Neuronal stem cell (in vitro differentiated cells): Measurements from ENCODE around the gene PLEKHA8.
A peak's percentile ranks its signal among the peaks of the same experiment; 100 is the strongest.

ENCODE experiments used
- DNase-seq: peaks from one replicate; pipeline ENCODE4 v3.0.0-alpha.2; 2013; ENCODE audit warnings: low spot score
- H2AFZ ChIP-seq: one replicate; pipeline ENCODE4 v1.6.1; 2013; ENCODE audit warnings: mild to moderate bottlenecking, low read length, inconsistent platforms
- H2AK5ac ChIP-seq: 2 replicates; pipeline ENCODE4 v1.6.1; 2013; ENCODE audit warnings: low read depth, mild to moderate bottlenecking, inconsistent platforms, low read length, moderate library complexity, mixed read lengths
- H2BK120ac ChIP-seq: 2 replicates; pipeline ENCODE4 v1.6.1; 2013; ENCODE audit warnings: low read depth, mild to moderate bottlenecking, inconsistent platforms, low read length, moderate library complexity, mixed read lengths
- H2BK12ac ChIP-seq: one replicate; pipeline ENCODE4 v1.6.1; 2013; ENCODE audit warnings: low read length, inconsistent platforms
- H2BK15ac ChIP-seq: 2 replicates; pipeline ENCODE4 v1.6.1; 2013; ENCODE audit warnings: mild to moderate bottlenecking, low read length, inconsistent platforms, mixed read lengths
- H2BK5ac ChIP-seq: one replicate; pipeline ENCODE4 v1.6.1; 2013; ENCODE audit warnings: inconsistent platforms, mild to moderate bottlenecking, low read length, moderate library complexity
- H3K14ac ChIP-seq: one replicate; pipeline ENCODE4 v1.6.1; 2013; ENCODE audit warnings: low read length, inconsistent platforms
- H3K18ac ChIP-seq: 2 replicates; pipeline ENCODE4 v1.6.1; 2013; ENCODE audit warnings: low read length, inconsistent platforms
- H3K23ac ChIP-seq: 2 replicates; pipeline ENCODE4 v1.6.1; 2013; ENCODE audit warnings: low read depth, mild to moderate bottlenecking, mixed read lengths, low read length, inconsistent platforms; ENCODE audit not compliant: poor library complexity
- H3K27ac ChIP-seq: replicated peaks from 3 replicates; pipeline ENCODE4 v1.5.1; 2013; ENCODE audit warnings: low read length, inconsistent platforms
- H3K27me3 ChIP-seq, 3 experiments: 2 replicates each; pipeline ENCODE4 v1.6.1; 2013; ENCODE audit warnings: low read length in 3 of 3, mild to moderate bottlenecking in 2 of 3, inconsistent platforms in 1 of 3, low read depth in 1 of 3, mixed read lengths in 1 of 3, moderate library complexity in 1 of 3; ENCODE audit not compliant: control insufficient read depth in 3 of 3, insufficient read depth in 3 of 3
- H3K36me3 ChIP-seq, 2 donors: replicated peaks in 1 of 2; 2 replicates each; pipeline ENCODE4 v1.6.1; 2013; ENCODE audit warnings: low read length in 2 of 2; ENCODE audit not compliant: control insufficient read depth in 2 of 2, insufficient read depth in 2 of 2
- H3K4ac ChIP-seq: 2 replicates; pipeline ENCODE4 v1.6.1; 2013; ENCODE audit warnings: inconsistent platforms, mild to moderate bottlenecking, low read length, moderate library complexity
- H3K4me1 ChIP-seq, 2 donors: 1 replicate in 1 of 2; 2 replicates in 1 of 2; pipeline ENCODE4 v1.6.1; 2013; ENCODE audit warnings: low read length in 2 of 2, low read depth in 1 of 2; ENCODE audit not compliant: control insufficient read depth in 2 of 2, insufficient read depth in 1 of 2
- H3K4me2 ChIP-seq: one replicate; pipeline ENCODE4 v1.6.1; 2013; ENCODE audit warnings: mild to moderate bottlenecking, low read length, inconsistent platforms; ENCODE audit not compliant: insufficient read depth, poor library complexity, severe bottlenecking
- H3K4me3 ChIP-seq, 2 donors: 2 replicates each; pipeline ENCODE4 v1.5.1; 2013; ENCODE audit warnings: low read length in 2 of 2, mild to moderate bottlenecking in 2 of 2, inconsistent platforms in 1 of 2, moderate library complexity in 1 of 2
- H3K79me1 ChIP-seq: one replicate; pipeline ENCODE4 v1.6.1; 2013; ENCODE audit warnings: low read depth, mild to moderate bottlenecking, inconsistent platforms, low read length, moderate library complexity
- H3K9ac ChIP-seq: one replicate; pipeline ENCODE4 v1.6.1; 2013; ENCODE audit warnings: mild to moderate bottlenecking, low read depth, low read length, inconsistent platforms; ENCODE audit not compliant: poor library complexity
- H3K9me3 ChIP-seq, 2 donors: replicated peaks in 1 of 2; 2 replicates each; pipeline versions ENCODE3 to v1.6.1; 2013; ENCODE audit warnings: low read length in 2 of 2, mild to moderate bottlenecking in 2 of 2, inconsistent platforms in 1 of 2, low read depth in 1 of 2, mixed read lengths in 1 of 2, moderate library complexity in 1 of 2; ENCODE audit not compliant: control insufficient read depth in 2 of 2, insufficient read depth in 1 of 2
- H4K8ac ChIP-seq: one replicate; pipeline ENCODE4 v1.6.1; 2013; ENCODE audit warnings: low read depth, mild to moderate bottlenecking, inconsistent platforms, low read length, moderate library complexity
- H4K91ac ChIP-seq: one replicate; pipeline ENCODE4 v1.6.1; 2013; ENCODE audit warnings: low read length, low read depth, mild to moderate bottlenecking, inconsistent platforms; ENCODE audit not compliant: poor library complexity
- WGBS, 2 donors: extraction: QIAGEN DNeasy Blood & Tissue Kit; methylation state at CpG; one replicate each; pipeline ENCODE4 v1.1.7; 2013; ENCODE audit warnings: missing lambda C conversion rate in 2 of 2, mixed read lengths in 1 of 2; ENCODE audit not compliant: insufficient read length in 2 of 2, insufficient replicate concordance in 1 of 2; ENCODE audit errors: extremely low coverage in 2 of 2; 5-methylcytosine and 5-hydroxymethylcytosine counted together

PLEKHA8 gene

DNA sequence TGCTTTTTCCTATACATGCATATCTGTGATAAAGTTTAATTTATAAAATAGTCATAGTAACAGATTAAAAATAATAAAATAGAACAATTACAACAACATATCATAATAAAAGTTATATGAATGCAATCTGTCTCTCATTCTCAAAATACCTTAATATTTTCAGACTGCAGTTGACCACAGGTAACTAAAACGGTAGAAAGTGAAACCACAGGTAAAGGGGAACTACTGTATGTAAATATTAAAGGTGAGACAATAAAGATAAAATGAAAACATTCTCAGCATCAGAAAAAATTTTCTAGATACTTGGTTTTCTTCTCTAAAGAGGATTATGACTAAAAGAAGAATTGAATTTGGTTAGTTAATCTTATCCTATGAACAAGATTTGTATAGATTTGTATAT is 7.7 kb upstream of the PLEKHA8 start:
- H3K4me1 ChIP-seq: no peaks in the 10 kb centered on the region
- H3K9me3 ChIP-seq: no peaks in the 10 kb centered on the region
- H2AFZ ChIP-seq: no peak overlapping the region
- H3K9ac ChIP-seq: no peak overlapping the region
- H3K18ac ChIP-seq: no peak overlapping the region
- no peak overlapping the region for H2BK120ac ChIP-seq
- no peak overlapping the region for H3K4me3 ChIP-seq
- no peak overlapping the region for H3K4me2 ChIP-seq
- H3K27ac ChIP-seq: no peak overlapping the region
- H3K14ac ChIP-seq: no peak overlapping the region
- H3K36me3 ChIP-seq: peaks cover 0 to 31% of the 10 kb centered on the region in 2 donors
- H3K23ac ChIP-seq: no peak overlapping the region
- no peak for DNase-seq
- no peak overlapping the region for H2BK5ac ChIP-seq
- no peak overlapping the region for H4K91ac ChIP-seq
- no peak overlapping the region for H4K8ac ChIP-seq
- no peak overlapping the region for H3K4ac ChIP-seq
- H2BK15ac ChIP-seq: no peak overlapping the region
- no CpG with 5 or more reads among the region's 1 CpG for WGBS, 2 donors
- no peak overlapping the region for H2BK12ac ChIP-seq
- no peaks in the 10 kb centered on the region for H3K79me1 ChIP-seq
- H2AK5ac ChIP-seq: no peak overlapping the region
- H3K27me3 ChIP-seq: no peaks in the 10 kb centered on the region

DNA sequence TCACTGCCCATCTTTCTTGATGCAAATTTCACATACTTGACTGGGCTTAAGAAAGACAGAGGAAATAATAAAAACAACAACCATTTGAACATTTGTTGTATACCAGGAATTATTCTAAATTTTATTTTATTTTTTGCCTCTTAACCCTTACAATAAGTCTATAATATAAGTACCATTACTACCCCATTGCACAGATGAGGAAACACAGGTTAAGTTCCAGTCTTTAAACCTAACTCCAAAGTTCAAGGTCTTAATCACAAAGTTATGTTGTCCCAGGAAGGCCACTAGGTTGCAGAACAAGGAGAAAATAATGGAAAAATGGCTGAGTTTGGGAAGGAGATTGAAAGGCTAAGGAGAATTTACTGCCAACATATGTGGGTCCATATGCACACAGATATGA is 5.2 kb upstream of the PLEKHA8 start:
- no peak overlapping the region for H3K4me2 ChIP-seq
- no peak overlapping the region for H2BK15ac ChIP-seq
- H3K27me3 ChIP-seq: no peaks in the 10 kb centered on the region
- no peak for DNase-seq
- H3K18ac ChIP-seq: no peak overlapping the region
- H2AFZ ChIP-seq: no peak overlapping the region
- H3K4me1 ChIP-seq: peaks cover 3 to 4% of the 10 kb centered on the region in 2 donors
- H3K36me3 ChIP-seq: peaks cover 0 to 15% of the 10 kb centered on the region in 2 donors
- H3K79me1 ChIP-seq: no peaks in the 10 kb centered on the region
- no peaks in the 10 kb centered on the region for H3K9me3 ChIP-seq
- no peak overlapping the region for H2BK12ac ChIP-seq
- no peak overlapping the region for H4K8ac ChIP-seq
- H3K4me3 ChIP-seq: no peak overlapping the region
- no peak overlapping the region for H3K4ac ChIP-seq
- H3K23ac ChIP-seq: no peak overlapping the region
- H2AK5ac ChIP-seq: no peak overlapping the region
- no peak overlapping the region for H3K14ac ChIP-seq
- no peak overlapping the region for H4K91ac ChIP-seq
- no peak overlapping the region for H2BK120ac ChIP-seq
- no peak overlapping the region for H3K9ac ChIP-seq
- H3K27ac ChIP-seq: no peak overlapping the region
- no peak overlapping the region for H2BK5ac ChIP-seq

GRCh38 chr7:30023524-30023923 is 4.7 kb upstream of the PLEKHA8 start:
- Histone ChIP-seq H3K79me1 (peaks cover under 1% of the 10 kb centered on the region), H2BK5ac (no peak overlapping the region), H3K9me3 (no peaks in the 10 kb centered on the region), H3K4me2 (no peak overlapping the region), H2AFZ (no peak overlapping the region), H3K9ac (no peak overlapping the region), H4K91ac (no peak overlapping the region), H4K8ac (no peak overlapping the region), H3K4me3 (no peak overlapping the region), H2BK12ac (no peak overlapping the region), H2BK120ac (no peak overlapping the region), H3K4ac (no peak overlapping the region), H3K27me3 (no peaks in the 10 kb centered on the region), H3K18ac (no peak overlapping the region), H3K14ac (no peak overlapping the region), H3K23ac (no peak overlapping the region), H3K4me1 (peaks cover 3 to 4% of the 10 kb centered on the region in 2 donors), H3K36me3 (peaks cover 0 to 10% of the 10 kb centered on the region in 2 donors), H2AK5ac (no peak overlapping the region), H2BK15ac (no peak overlapping the region), H3K27ac (no peak overlapping the region)
- WGBS, 2 donors: no CpG with 5 or more reads among the region's 6 CpGs
- DNase-seq: no peak

- Histone ChIP-seq H2AFZ (peak within 1 kb of the TSS; percentile 92), H2BK12ac (no peak within 1 kb of the TSS), H3K27ac (no peak within 1 kb of the TSS), H3K4ac (no peak within 1 kb of the TSS), H2BK120ac (no peak within 1 kb of the TSS), H3K18ac (no peak within 1 kb of the TSS), H3K27me3 (no peaks in the 10 kb centered on the region), H3K4me1 (peaks cover 10 to 13% of the 10 kb centered on the region in 2 donors), H3K36me3 (peaks cover 0 to 4% of the 10 kb centered on the region in 2 donors), H4K91ac (no peak within 1 kb of the TSS), H2AK5ac (no peak within 1 kb of the TSS), H3K4me3 (peak within 1 kb of the TSS; percentile 81), H3K4me2 (peak within 1 kb of the TSS; percentile 85), H2BK15ac (no peak within 1 kb of the TSS), H3K79me1 (peaks cover 5% of the 10 kb centered on the region), H3K9ac (no peak within 1 kb of the TSS), H4K8ac (no peak within 1 kb of the TSS), H3K9me3 (no peaks in the 10 kb centered on the region), H2BK5ac (no peak within 1 kb of the TSS), H3K23ac (no peak within 1 kb of the TSS), H3K14ac (no peak within 1 kb of the TSS)
- WGBS, 2 donors: no CpG with 5 or more reads among the region's 35 CpGs
- peak; percentile 96 for DNase-seq
These were observed 1.8 kb upstream of the PLEKHA8 start, which contains the start of gene FKBP14 for GRCh38 chr7:30026229-30027064. TSS of gene FKBP14 (minus strand) at chr7:30026702. CDS start at chr7:30026508, 194 bp downstream.
